ENCODE data around the gene CTTNBP2NL. TPM values are rescaled to one million over a fixed set of nuclear protein-coding genes. Genes with fewer than 3 reads are reported as not detected.
"Not testable (repeated sequence)": the region's sequence is repeated elsewhere in the genome, so short reads cannot be mapped to it uniquely, and the experiment has no call there.

The CTTNBP2NL gene
- total and polyA plus RNA-seq, 2 experiments from 2014 or later = 18.5 to 31.0 TPM

- ATAC-seq; H3K27ac ChIP-seq (ENCODE audit: low read depth); H3K9me2 ChIP-seq (ENCODE audit: insufficient read depth); H3K4me1 Mint-ChIP-seq; H3K27ac Mint-ChIP-seq; H3K27me3 ChIP-seq (ENCODE audit: insufficient read depth); H3F3A ChIP-seq (replicated peaks; ENCODE audit: low read depth); H3K4me3 ChIP-seq; H3K27me3 Mint-ChIP-seq (ENCODE audit: insufficient read depth, low read depth, poor library complexity); DNase-seq (ENCODE audit: low spot score); H2AFZ ChIP-seq; H3K4me3 Mint-ChIP-seq; H3K4me1 ChIP-seq (ENCODE audit: insufficient read depth); H3K36me3 ChIP-seq (ENCODE audit: insufficient read depth); H3K9me3 Mint-ChIP-seq; H3K4me2 ChIP-seq: not testable (repeated sequence)
- Histone ChIP-seq H4K20me1 (replicated peaks; ENCODE audit: insufficient read depth) (peaks cover 23% of the 10 kb centered on the region), H3K79me2 (replicated peaks; ENCODE audit: insufficient read depth) (peaks cover 30% of the 10 kb centered on the region)
- peaks cover 12% of the 10 kb centered on the region; the same call in 2 of the 3 replicates for H3K36me3 Mint-ChIP-seq (ENCODE audit: low read depth)
These were observed 42.1 kb downstream of the CTTNBP2NL start for GRCh38 chr1:112438156-112438555.

GRCh38 chr1:112439592-112439991 lies 43.6 kb downstream of the CTTNBP2NL start:
- Histone ChIP-seq H3K79me2 (replicated peaks; ENCODE audit: insufficient read depth) (peaks cover 31% of the 10 kb centered on the region), H2AFZ (no peak overlapping the region), H3K4me1 (ENCODE audit: insufficient read depth) (no peaks in the 10 kb centered on the region), H3F3A (replicated peaks; ENCODE audit: low read depth) (no peaks in the 10 kb centered on the region), H3K27ac (ENCODE audit: low read depth) (no peak overlapping the region), H3K4me3 (no peak overlapping the region), H3K36me3 (ENCODE audit: insufficient read depth) (no peaks in the 10 kb centered on the region), H3K9me2 (ENCODE audit: insufficient read depth) (no peaks in the 10 kb centered on the region), H4K20me1 (replicated peaks; ENCODE audit: insufficient read depth) (peaks cover 18% of the 10 kb centered on the region), H3K27me3 (ENCODE audit: insufficient read depth) (no peaks in the 10 kb centered on the region), H3K4me2 (no peak overlapping the region)
- peaks cover 12% of the 10 kb centered on the region; the same call in 2 of the 3 replicates for H3K36me3 Mint-ChIP-seq (ENCODE audit: low read depth)
- DNase-seq (ENCODE audit: low spot score) (no peak), ATAC-seq (no peak)
- H3K4me3 Mint-ChIP-seq = no peak overlapping the region
- H3K4me1 Mint-ChIP-seq = no peaks in the 10 kb centered on the region
- no peak overlapping the region for H3K27ac Mint-ChIP-seq
- no peaks in the 10 kb centered on the region for H3K27me3 Mint-ChIP-seq (ENCODE audit: insufficient read depth, low read depth, poor library complexity)
- no peaks in the 10 kb centered on the region for H3K9me3 Mint-ChIP-seq
- no peak for TF ChIP-seq STAT1 (IDR thresholded peaks at IDR 0.05; ENCODE audit: unreplicated experiment)
- no peak for TF ChIP-seq POLR2AphosphoS5 (IDR thresholded peaks at IDR 0.05; ENCODE audit: low read depth)
- no peak for TF ChIP-seq CREB1 (CRISPR knock-in tag; IDR thresholded peaks at IDR 0.05; ENCODE audit: low read depth)
- no peak for TF ChIP-seq ZNF331 (CRISPR knock-in tag; IDR thresholded peaks at IDR 0.05; ENCODE audit: low read depth)
- no peak for TF ChIP-seq CTCF (conservative IDR thresholded peaks at IDR 0.05; ENCODE audit: low read depth in 2 of 2)
- TF ChIP-seq ETS1 (IDR thresholded peaks at IDR 0.05) = no peak
- no peak for TF ChIP-seq EZH2 (IDR thresholded peaks at IDR 0.05; ENCODE audit: low read depth, unreplicated experiment)
- no peak for TF ChIP-seq ZNF114 (CRISPR knock-in tag; IDR thresholded peaks at IDR 0.05)
- no peak for TF ChIP-seq EZH2phosphoT487 (IDR thresholded peaks at IDR 0.05; ENCODE audit: unreplicated experiment)
- TF ChIP-seq NANOG (IDR thresholded peaks at IDR 0.05; ENCODE audit: borderline replicate concordance) = no peak
- no peak for TF ChIP-seq REST (IDR thresholded peaks at IDR 0.05; ENCODE audit: unreplicated experiment)
- no peak for TF ChIP-seq JUNB (IDR thresholded peaks at IDR 0.05; ENCODE audit: unreplicated experiment)
